WTC11 (cell line): ENCODE data around the gene FAM118B. TPM values are rescaled to one million over a fixed set of nuclear protein-coding genes. Genes with fewer than 3 reads are reported as not detected.

Experiments used
- ATAC-seq: fragments of 200-7000 bp; cut with Tn5 transposase; 2 replicates; pipeline ENCODE4 v1.10.0; 2021; ENCODE audit warnings: mild to moderate bottlenecking, moderate library complexity
- CTCF ChIA-PET: fragments of 300-600 bp; sonication (Branson Sonifier 250); formaldehyde crosslinking; loops from one replicate; lab custom pipeline; 2021; ENCODE audit warnings: antibody characterized with exemption; lab: Charles Lee
- POLR2A ChIA-PET: fragments of 350-600 bp; sonication (Branson Sonifier 250); formaldehyde crosslinking; loops from one replicate; lab custom pipeline; 2021; ENCODE audit warnings: antibody characterized with exemption; lab: Charles Lee
- DNase-seq: peaks from one replicate; pipeline ENCODE4 v3.0.0; 2021; ENCODE audit warnings: low spot score
- H3K27ac Mint-ChIP-seq: 2 replicates; pipeline ENCODE4 v1.8.0; 2021; ENCODE audit warnings: mixed read lengths
- H3K27me3 Mint-ChIP-seq: 2 replicates; pipeline ENCODE4 v1.8.0; 2021; ENCODE audit warnings: low read depth, mild to moderate bottlenecking, moderate library complexity, mixed read lengths
- H3K36me3 Mint-ChIP-seq: 2 replicates; pipeline ENCODE4 v1.8.0; 2021; ENCODE audit warnings: mixed read lengths
- H3K4me1 Mint-ChIP-seq: 2 replicates; pipeline ENCODE4 v1.8.0; 2022; ENCODE audit warnings: mixed read lengths
- H3K4me3 Mint-ChIP-seq: 2 replicates; pipeline ENCODE4 v1.8.0; 2021; ENCODE audit warnings: mild to moderate bottlenecking, moderate library complexity, mixed read lengths
- H3K9me3 Mint-ChIP-seq: 2 replicates; pipeline ENCODE4 v1.8.0; 2021; ENCODE audit warnings: mixed read lengths
- FOXK1 ChIP-seq: sonication (generic); formaldehyde crosslinking; IDR thresholded peaks from 2 replicates; pipeline ENCODE4 v1.8.0; 2022; ENCODE audit warnings: mild to moderate bottlenecking, moderate library complexity, missing genetic modification reagents
- GRHL2 ChIP-seq: fragments of 250-450 bp; sonication (Bioruptor Pico); IDR thresholded peaks from 2 replicates; pipeline ENCODE4 v1.8.0; 2022; ENCODE audit warnings: mild to moderate bottlenecking, moderate library complexity; ENCODE audit not compliant: insufficient replicate concordance, severe bottlenecking
- IRF2 ChIP-seq: sonication (generic); formaldehyde crosslinking; IDR thresholded peaks from 2 replicates; pipeline ENCODE4 v1.8.0; 2022; ENCODE audit warnings: low read depth, missing genetic modification reagents, borderline replicate concordance
- MXD4 ChIP-seq: fragments of 250-450 bp; sonication (Bioruptor Pico); IDR thresholded peaks from 2 replicates; pipeline ENCODE4 v1.8.0; 2021; ENCODE audit warnings: mild to moderate bottlenecking, moderate library complexity, borderline replicate concordance
- NR1H2 ChIP-seq: sonication (generic); formaldehyde crosslinking; IDR thresholded peaks from 2 replicates; pipeline ENCODE4 v1.9.0; 2021; ENCODE audit warnings: mild to moderate bottlenecking, moderate library complexity, missing genetic modification reagents
- OVOL2 ChIP-seq: fragments of 250-450 bp; sonication (Bioruptor Pico); IDR thresholded peaks from 2 replicates; pipeline ENCODE4 v1.9.0; 2021; ENCODE audit warnings: mild to moderate bottlenecking, borderline replicate concordance
- SP1 ChIP-seq: sonication (generic); formaldehyde crosslinking; conservative IDR thresholded peaks from 2 replicates; pipeline ENCODE4 v1.8.1; 2022; ENCODE audit warnings: missing genetic modification reagents
- TEAD4 ChIP-seq: sonication (generic); formaldehyde crosslinking; IDR thresholded peaks from 2 replicates; pipeline ENCODE4 v1.8.0; 2022; ENCODE audit warnings: mild to moderate bottlenecking, missing genetic modification reagents
- TP53 ChIP-seq: sonication (generic); formaldehyde crosslinking; IDR thresholded peaks from 2 replicates; pipeline ENCODE4 v1.8.1; 2023; ENCODE audit warnings: mild to moderate bottlenecking, missing genetic modification reagents
- ZBTB21 ChIP-seq: sonication (generic); formaldehyde crosslinking; IDR thresholded peaks from 2 replicates; pipeline ENCODE4 v1.8.1; 2023; ENCODE audit warnings: mild to moderate bottlenecking, missing genetic modification reagents, borderline replicate concordance
- ZNF138 ChIP-seq: sonication (generic); formaldehyde crosslinking; conservative IDR thresholded peaks from 2 replicates; pipeline ENCODE4 v1.8.1; 2022; ENCODE audit warnings: mild to moderate bottlenecking, moderate library complexity, missing genetic modification reagents
- ZNF317 ChIP-seq: sonication (generic); formaldehyde crosslinking; IDR thresholded peaks from 2 replicates; pipeline ENCODE4 v1.8.1; 2023; ENCODE audit warnings: low read depth, mild to moderate bottlenecking, moderate library complexity, missing genetic modification reagents, borderline replicate concordance
- ZNF396 ChIP-seq: fragments of 250-450 bp; sonication (Bioruptor Pico); IDR thresholded peaks from 2 replicates; pipeline ENCODE4 v1.8.0; 2021; ENCODE audit warnings: mild to moderate bottlenecking, moderate library complexity, borderline replicate concordance
- ZNF512 ChIP-seq: sonication (generic); formaldehyde crosslinking; IDR thresholded peaks from 2 replicates; pipeline ENCODE4 v1.8.1; 2022; ENCODE audit warnings: missing genetic modification reagents, borderline replicate concordance
- total RNA-seq: library from RNA; stranded (reverse); gene quantifications from 3 replicates; pipeline ENCODE4 v1.2.3, GENCODE V29; 2021
- TF ChIP-seq, protein P1 (sequence below): sonication (generic); formaldehyde crosslinking; IDR thresholded peaks from 2 replicates; pipeline ENCODE4 v1.8.1; 2023; ENCODE audit warnings: mild to moderate bottlenecking, moderate library complexity, missing genetic modification reagents
- TF ChIP-seq, protein P2 (sequence below): sonication (generic); formaldehyde crosslinking; IDR thresholded peaks from 2 replicates; pipeline ENCODE4 v1.8.1; 2022; ENCODE audit warnings: mild to moderate bottlenecking, moderate library complexity, missing genetic modification reagents
- TF ChIP-seq, protein P3 (sequence below): sonication (generic); formaldehyde crosslinking; IDR thresholded peaks from 2 replicates; pipeline ENCODE4 v1.8.0; 2023; ENCODE audit warnings: missing genetic modification reagents, mild to moderate bottlenecking, borderline replicate concordance
- TF ChIP-seq, protein P4 (sequence below): fragments of 200-600 bp; IDR thresholded peaks from 2 replicates; pipeline ENCODE4 v1.8.0; 2022; ENCODE audit warnings: antibody characterized with exemption

FAM118B gene
- total RNA-seq, 1 experiment from 2014 or later, result 35.3 TPM

DNA sequence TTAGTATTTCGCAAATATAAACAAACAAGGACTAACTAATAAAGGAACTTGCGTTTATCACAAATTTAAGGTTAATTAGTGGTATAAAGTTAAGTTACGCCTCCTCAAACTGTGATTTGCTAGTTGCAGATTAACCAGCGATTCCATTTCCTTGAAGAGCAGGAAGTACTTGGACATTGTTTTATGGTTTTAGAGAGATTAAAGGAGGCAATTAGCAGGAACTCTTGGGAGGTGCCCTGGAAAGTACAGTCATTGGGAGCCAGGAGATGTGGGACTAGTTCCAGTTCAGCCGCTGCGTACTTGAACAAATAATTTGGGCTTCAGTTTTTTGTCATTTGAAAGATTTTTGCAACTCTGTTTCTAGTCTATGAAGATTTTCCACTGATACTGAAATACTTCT lies 3.3 kb downstream of the FAM118B start:
- no peaks in the 10 kb centered on the region for H3K27me3 Mint-ChIP-seq
- DNase-seq (no peak), ATAC-seq (no peak)
- no peaks in the 10 kb centered on the region for H3K9me3 Mint-ChIP-seq
- ChIA-PET CTCF (no interaction called here), POLR2A (no interaction called here)
- H3K27ac Mint-ChIP-seq, result no peak overlapping the region
- TF ChIP-seq, protein P1, sequence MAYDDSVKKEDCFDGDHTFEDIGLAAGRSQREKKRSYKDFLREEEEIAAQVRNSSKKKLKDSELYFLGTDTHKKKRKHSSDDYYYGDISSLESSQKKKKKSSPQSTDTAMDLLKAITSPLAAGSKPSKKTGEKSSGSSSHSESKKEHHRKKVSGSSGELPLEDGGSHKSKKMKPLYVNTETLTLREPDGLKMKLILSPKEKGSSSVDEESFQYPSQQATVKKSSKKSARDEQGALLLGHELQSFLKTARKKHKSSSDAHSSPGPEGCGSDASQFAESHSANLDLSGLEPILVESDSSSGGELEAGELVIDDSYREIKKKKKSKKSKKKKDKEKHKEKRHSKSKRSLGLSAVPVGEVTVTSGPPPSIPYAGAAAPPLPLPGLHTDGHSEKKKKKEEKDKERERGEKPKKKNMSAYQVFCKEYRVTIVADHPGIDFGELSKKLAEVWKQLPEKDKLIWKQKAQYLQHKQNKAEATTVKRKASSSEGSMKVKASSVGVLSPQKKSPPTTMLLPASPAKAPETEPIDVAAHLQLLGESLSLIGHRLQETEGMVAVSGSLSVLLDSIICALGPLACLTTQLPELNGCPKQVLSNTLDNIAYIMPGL (CRISPR knock-in tag), result no peak
- no peak for TF ChIP-seq ZNF317 (CRISPR knock-in tag)
- TF ChIP-seq, protein P2, sequence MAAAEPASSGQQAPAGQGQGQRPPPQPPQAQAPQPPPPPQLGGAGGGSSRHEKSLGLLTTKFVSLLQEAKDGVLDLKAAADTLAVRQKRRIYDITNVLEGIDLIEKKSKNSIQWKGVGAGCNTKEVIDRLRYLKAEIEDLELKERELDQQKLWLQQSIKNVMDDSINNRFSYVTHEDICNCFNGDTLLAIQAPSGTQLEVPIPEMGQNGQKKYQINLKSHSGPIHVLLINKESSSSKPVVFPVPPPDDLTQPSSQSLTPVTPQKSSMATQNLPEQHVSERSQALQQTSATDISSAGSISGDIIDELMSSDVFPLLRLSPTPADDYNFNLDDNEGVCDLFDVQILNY (CRISPR knock-in tag), result no peak
- TF ChIP-seq NR1H2 (CRISPR knock-in tag), result no peak
- no peak for TF ChIP-seq ZNF138 (CRISPR knock-in tag)
- no peak for TF ChIP-seq ZNF396 (CRISPR knock-in tag)
- TF ChIP-seq, protein P3, sequence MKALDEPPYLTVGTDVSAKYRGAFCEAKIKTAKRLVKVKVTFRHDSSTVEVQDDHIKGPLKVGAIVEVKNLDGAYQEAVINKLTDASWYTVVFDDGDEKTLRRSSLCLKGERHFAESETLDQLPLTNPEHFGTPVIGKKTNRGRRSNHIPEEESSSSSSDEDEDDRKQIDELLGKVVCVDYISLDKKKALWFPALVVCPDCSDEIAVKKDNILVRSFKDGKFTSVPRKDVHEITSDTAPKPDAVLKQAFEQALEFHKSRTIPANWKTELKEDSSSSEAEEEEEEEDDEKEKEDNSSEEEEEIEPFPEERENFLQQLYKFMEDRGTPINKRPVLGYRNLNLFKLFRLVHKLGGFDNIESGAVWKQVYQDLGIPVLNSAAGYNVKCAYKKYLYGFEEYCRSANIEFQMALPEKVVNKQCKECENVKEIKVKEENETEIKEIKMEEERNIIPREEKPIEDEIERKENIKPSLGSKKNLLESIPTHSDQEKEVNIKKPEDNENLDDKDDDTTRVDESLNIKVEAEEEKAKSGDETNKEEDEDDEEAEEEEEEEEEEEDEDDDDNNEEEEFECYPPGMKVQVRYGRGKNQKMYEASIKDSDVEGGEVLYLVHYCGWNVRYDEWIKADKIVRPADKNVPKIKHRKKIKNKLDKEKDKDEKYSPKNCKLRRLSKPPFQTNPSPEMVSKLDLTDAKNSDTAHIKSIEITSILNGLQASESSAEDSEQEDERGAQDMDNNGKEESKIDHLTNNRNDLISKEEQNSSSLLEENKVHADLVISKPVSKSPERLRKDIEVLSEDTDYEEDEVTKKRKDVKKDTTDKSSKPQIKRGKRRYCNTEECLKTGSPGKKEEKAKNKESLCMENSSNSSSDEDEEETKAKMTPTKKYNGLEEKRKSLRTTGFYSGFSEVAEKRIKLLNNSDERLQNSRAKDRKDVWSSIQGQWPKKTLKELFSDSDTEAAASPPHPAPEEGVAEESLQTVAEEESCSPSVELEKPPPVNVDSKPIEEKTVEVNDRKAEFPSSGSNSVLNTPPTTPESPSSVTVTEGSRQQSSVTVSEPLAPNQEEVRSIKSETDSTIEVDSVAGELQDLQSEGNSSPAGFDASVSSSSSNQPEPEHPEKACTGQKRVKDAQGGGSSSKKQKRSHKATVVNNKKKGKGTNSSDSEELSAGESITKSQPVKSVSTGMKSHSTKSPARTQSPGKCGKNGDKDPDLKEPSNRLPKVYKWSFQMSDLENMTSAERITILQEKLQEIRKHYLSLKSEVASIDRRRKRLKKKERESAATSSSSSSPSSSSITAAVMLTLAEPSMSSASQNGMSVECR (CRISPR knock-in tag), result no peak
- TF ChIP-seq SP1 (CRISPR knock-in tag), result no peak
- peaks cover 16% of the 10 kb centered on the region for H3K4me1 Mint-ChIP-seq
- H3K36me3 Mint-ChIP-seq, result peaks cover 4% of the 10 kb centered on the region; the same call in 1 of the 2 replicates
- H3K4me3 Mint-ChIP-seq, result no peak overlapping the region

- no peaks in the 10 kb centered on the region for H3K9me3 Mint-ChIP-seq
- H3K4me3 Mint-ChIP-seq, result no peak overlapping the region
- CTCF ChIA-PET, result no interaction called here
- POLR2A ChIA-PET, result no interaction called here
- H3K27me3 Mint-ChIP-seq, result no peaks in the 10 kb centered on the region
- no peaks in the 10 kb centered on the region; the same call in 1 of the 2 replicates for H3K36me3 Mint-ChIP-seq
- DNase-seq, result no peak
- H3K27ac Mint-ChIP-seq, result peak overlapping the region; percentile 13; the same call in 1 of the 2 replicates
- H3K4me1 Mint-ChIP-seq, result peaks cover 10% of the 10 kb centered on the region
- no peak for ATAC-seq
- TF ChIP-seq FOXK1, result no peak
- TF ChIP-seq ZBTB21 (CRISPR knock-in tag), result no peak
- TF ChIP-seq OVOL2 (CRISPR knock-in tag), result no peak
- TF ChIP-seq ZNF512 (CRISPR knock-in tag), result no peak
- TF ChIP-seq TEAD4 (CRISPR knock-in tag), result no peak
- no peak for TF ChIP-seq TP53
- TF ChIP-seq, protein P4, sequence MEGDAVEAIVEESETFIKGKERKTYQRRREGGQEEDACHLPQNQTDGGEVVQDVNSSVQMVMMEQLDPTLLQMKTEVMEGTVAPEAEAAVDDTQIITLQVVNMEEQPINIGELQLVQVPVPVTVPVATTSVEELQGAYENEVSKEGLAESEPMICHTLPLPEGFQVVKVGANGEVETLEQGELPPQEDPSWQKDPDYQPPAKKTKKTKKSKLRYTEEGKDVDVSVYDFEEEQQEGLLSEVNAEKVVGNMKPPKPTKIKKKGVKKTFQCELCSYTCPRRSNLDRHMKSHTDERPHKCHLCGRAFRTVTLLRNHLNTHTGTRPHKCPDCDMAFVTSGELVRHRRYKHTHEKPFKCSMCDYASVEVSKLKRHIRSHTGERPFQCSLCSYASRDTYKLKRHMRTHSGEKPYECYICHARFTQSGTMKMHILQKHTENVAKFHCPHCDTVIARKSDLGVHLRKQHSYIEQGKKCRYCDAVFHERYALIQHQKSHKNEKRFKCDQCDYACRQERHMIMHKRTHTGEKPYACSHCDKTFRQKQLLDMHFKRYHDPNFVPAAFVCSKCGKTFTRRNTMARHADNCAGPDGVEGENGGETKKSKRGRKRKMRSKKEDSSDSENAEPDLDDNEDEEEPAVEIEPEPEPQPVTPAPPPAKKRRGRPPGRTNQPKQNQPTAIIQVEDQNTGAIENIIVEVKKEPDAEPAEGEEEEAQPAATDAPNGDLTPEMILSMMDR, result no peak
- TF ChIP-seq IRF2 (CRISPR knock-in tag), result no peak
- no peak for TF ChIP-seq GRHL2 (CRISPR knock-in tag)
- no peak for TF ChIP-seq SP1 (CRISPR knock-in tag)
- TF ChIP-seq MXD4 (CRISPR knock-in tag), result no peak
- TF ChIP-seq, protein P3 (CRISPR knock-in tag), result no peak
These were observed 5.1 kb downstream of the FAM118B start for GRCh38 chr11:126216526-126217305.
